ENCODE measurements around the gene KRTAP10-4. TPM values are rescaled to one million over a fixed set of nuclear protein-coding genes. Genes with fewer than 3 reads are reported as not detected.

The KRTAP10-4 gene
- total and polyA plus RNA-seq, 4 donors, result not detected

DNA sequence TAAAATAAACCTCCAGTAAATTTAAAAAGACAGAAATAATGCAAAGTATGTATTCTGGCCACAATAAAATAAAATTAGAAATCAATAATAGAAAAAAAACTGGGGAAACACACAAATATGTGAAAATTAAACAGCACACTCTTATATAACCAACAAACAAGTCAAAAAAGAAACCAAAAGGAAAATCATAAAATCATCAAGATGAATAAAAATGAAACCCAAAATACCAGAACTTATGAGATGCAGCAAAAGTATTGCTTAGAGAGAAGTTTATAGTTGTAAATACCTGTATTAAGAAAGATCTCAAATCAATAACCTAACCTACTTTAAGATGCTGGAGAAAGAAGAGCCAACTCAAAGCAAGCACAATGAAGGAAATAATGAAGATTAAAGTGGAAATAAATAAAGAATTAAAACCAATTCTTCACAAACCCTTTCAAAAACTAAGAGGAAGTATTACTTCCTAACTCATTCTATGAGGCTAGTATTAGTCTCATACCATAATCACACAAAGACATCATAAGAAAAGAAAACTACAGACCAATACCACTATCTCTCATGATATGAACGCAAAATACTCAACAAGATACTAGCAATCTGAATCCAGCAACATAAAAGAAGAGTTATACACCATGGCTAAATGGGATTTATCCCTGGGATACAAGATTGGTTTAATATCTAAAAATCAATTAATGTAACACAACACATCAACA, 8.5 kb upstream of the KRTAP10-4 start:
- DNase-seq (no peak), ATAC-seq (ENCODE audit: low FRiP score) (no peak)
- Histone ChIP-seq H3K27me3 (ENCODE audit: control insufficient read depth in 1 of 2, insufficient read depth in 2 of 2, low read length in 1 of 2) (no peaks in the 10 kb centered on the region), H3K9me3 (ENCODE audit: control insufficient read depth, low read length) (no peaks in the 10 kb centered on the region), H3K4me1 (ENCODE audit: control insufficient read depth in 1 of 2, insufficient read depth in 2 of 2, low read length in 2 of 2) (no peaks in the 10 kb centered on the region), H3K27ac (ENCODE audit: low read depth in 1 of 2, low read length in 2 of 2) (no peak overlapping the region), H3K36me3 (ENCODE audit: control insufficient read depth in 1 of 2, insufficient read depth in 2 of 2, low read length in 1 of 2) (no peaks in the 10 kb centered on the region), H3K4me3 (ENCODE audit: low read length in 2 of 2) (no peak overlapping the region)
- intact Hi-C loops (cut with DNase I), result no loop called here
- 0 to 40% methylated on average over 1 of the region's 1 CpG for WGBS, 2 donors

DNA sequence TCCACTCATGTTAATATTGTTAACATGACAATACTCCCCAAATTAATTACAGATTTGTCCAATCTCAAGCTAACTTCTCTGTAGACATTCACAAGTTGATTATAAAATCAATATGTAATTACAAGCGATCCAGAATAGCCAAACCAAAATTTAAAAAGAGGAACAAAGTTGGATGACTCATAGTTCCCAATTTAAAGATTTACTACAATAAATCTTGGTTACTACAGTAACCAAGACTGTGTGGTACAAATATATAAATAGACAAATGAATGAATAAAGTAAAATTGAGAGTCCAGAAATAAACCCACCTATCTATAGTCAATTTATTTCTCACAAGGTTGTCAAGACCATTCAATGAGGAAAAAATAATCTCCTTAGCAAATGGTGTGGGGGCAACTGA, 7.1 kb upstream of the KRTAP10-4 start:
- Histone ChIP-seq H3K4me1 (ENCODE audit: control insufficient read depth in 1 of 2, insufficient read depth in 2 of 2, low read length in 2 of 2) (no peaks in the 10 kb centered on the region), H3K9me3 (ENCODE audit: control insufficient read depth, low read length) (peaks cover 2% of the 10 kb centered on the region), H3K4me3 (ENCODE audit: low read length in 2 of 2) (no peak overlapping the region), H3K27ac (ENCODE audit: low read depth in 1 of 2, low read length in 2 of 2) (no peak overlapping the region), H3K27me3 (ENCODE audit: control insufficient read depth in 1 of 2, insufficient read depth in 2 of 2, low read length in 1 of 2) (no peaks in the 10 kb centered on the region), H3K36me3 (ENCODE audit: control insufficient read depth in 1 of 2, insufficient read depth in 2 of 2, low read length in 1 of 2) (no peaks in the 10 kb centered on the region)
- no peak for DNase-seq
- no peak for ATAC-seq (ENCODE audit: low FRiP score)
- intact Hi-C loops (cut with DNase I), result no loop called here
- 49 to 56% methylated on average over 1 of the region's 1 CpG for WGBS, 2 donors

DNA sequence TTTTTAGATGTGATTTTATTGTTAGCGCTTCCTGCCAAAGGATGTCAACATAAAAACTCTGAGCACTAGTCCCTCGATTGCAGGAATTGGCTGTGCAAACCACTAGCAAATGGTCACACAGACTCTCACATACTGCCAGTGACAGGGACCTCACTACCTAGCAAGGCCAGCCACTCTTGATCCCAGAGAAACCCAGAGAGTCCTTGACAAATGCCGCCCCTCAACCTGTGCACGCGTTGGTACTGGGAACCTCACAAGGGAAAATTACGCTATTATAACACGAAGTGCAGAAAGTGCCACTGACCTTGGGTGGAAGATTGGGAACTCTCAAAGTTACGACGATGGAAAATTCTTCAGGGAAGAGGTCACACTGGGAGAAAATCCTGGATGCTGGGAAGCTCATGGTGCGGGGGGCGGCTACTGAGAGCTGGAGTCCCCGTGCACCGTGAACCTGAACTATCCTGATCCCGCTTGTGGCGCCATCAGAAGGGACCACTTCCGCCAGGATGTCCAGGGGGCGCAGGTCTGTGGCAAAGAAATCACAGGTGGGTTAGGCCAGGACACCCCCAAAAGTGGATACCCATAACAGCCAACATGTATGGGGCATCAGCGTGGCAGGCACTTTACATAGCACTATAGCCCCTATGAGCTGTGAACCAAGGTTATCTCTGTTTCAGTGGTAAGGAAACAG, 5.9 kb upstream of the KRTAP10-4 start:
- no peak overlapping the region for H3K4me3 ChIP-seq (ENCODE audit: low read length in 2 of 2)
- H3K27me3 ChIP-seq (ENCODE audit: control insufficient read depth in 1 of 2, insufficient read depth in 2 of 2, low read length in 1 of 2), result no peaks in the 10 kb centered on the region
- intact Hi-C loops (cut with DNase I), result no loop called here
- 94 to 95% methylated on average over 18 of the region's 18 CpGs for WGBS, 2 donors
- no peak overlapping the region for H3K27ac ChIP-seq (ENCODE audit: low read depth in 1 of 2, low read length in 2 of 2)
- ATAC-seq (ENCODE audit: low FRiP score) (no peak), DNase-seq (no peak)
- peaks cover 2% of the 10 kb centered on the region for H3K9me3 ChIP-seq (ENCODE audit: control insufficient read depth, low read length)
- H3K36me3 ChIP-seq (ENCODE audit: control insufficient read depth in 1 of 2, insufficient read depth in 2 of 2, low read length in 1 of 2), result no peaks in the 10 kb centered on the region
- no peaks in the 10 kb centered on the region for H3K4me1 ChIP-seq (ENCODE audit: control insufficient read depth in 1 of 2, insufficient read depth in 2 of 2, low read length in 2 of 2)

DNA sequence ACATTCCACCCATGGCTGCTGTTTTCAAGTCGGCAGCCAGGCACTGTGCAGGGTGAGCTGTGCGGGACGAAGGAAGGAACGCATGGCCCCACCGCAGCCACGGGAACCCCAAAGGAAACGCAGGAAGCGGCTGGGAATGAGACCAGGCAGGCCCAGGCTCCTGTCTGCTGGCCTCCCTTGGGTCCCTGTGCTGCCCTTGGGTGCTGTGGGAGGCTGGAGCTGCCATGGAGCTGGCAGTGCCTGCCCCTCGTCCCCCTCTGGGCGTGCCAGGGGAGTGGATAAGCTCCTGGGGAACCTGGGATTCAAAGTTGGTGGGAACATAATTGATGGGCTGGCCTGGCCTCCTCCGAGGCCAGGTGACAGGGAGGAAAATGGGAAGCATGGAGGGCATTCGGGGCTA, 5.3 kb upstream of the KRTAP10-4 start:
- H3K27ac ChIP-seq (ENCODE audit: low read depth in 1 of 2, low read length in 2 of 2), result no peak overlapping the region
- H3K27me3 ChIP-seq (ENCODE audit: control insufficient read depth in 1 of 2, insufficient read depth in 2 of 2, low read length in 1 of 2), result no peaks in the 10 kb centered on the region
- H3K9me3 ChIP-seq (ENCODE audit: control insufficient read depth, low read length), result peaks cover 2% of the 10 kb centered on the region
- DNase-seq (no peak), ATAC-seq (ENCODE audit: low FRiP score) (no peak)
- no peaks in the 10 kb centered on the region for H3K4me1 ChIP-seq (ENCODE audit: control insufficient read depth in 1 of 2, insufficient read depth in 2 of 2, low read length in 2 of 2)
- H3K4me3 ChIP-seq (ENCODE audit: low read length in 2 of 2), result no peak overlapping the region
- WGBS, 2 donors, result 84 to 88% methylated on average over 12 of the region's 12 CpGs
- intact Hi-C loops (cut with DNase I), result no loop called here
- H3K36me3 ChIP-seq (ENCODE audit: control insufficient read depth in 1 of 2, insufficient read depth in 2 of 2, low read length in 1 of 2), result no peaks in the 10 kb centered on the region

DNA sequence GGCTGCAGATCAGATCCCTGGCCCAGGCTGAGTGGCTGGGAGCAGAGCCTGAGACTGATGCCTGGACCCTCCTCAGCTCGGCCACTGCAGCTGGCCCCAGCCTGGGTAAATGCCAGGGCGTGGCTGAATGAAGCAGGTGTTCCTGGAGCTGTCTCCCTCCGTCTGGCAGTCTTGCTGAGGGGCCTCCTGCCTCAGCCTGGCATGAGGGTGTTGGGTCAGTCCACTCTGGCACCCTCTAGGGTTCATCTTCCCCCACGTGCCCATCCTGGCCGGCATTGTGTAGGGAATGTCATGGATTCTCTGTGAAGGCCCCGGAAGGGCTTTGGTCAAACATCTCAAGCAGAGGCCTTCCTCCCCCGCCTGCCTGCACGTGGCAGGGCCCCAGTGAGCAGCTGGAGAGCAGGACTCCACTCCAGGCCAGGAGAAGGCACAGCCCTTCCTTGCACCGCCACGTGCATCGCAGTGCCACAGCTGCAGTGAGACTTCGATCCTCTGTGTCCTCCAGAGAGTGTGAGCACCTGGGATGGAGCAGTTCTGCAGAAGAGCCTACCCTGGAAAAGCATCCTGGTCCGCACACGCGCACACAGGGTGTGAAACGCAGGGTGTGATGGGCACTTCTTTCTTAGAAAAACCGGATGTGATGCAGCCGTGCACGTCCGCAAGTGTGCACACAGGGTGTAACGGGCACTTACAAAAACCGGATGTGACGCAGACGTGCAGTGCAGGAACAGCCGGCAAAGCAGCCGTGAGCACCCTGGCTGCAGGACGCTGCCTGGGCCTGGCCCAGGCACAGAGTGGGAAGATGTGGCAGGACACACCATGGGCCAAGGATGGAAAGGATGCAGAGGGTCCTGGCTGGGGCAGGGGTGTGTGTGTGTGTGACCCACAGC, 4.6 kb upstream of the KRTAP10-4 start:
- ATAC-seq (ENCODE audit: low FRiP score) (no peak), DNase-seq (no peak)
- intact Hi-C loops (cut with DNase I), result no loop called here
- H3K27me3 ChIP-seq (ENCODE audit: control insufficient read depth in 1 of 2, insufficient read depth in 2 of 2, low read length in 1 of 2), result no peaks in the 10 kb centered on the region
- no peak overlapping the region for H3K27ac ChIP-seq (ENCODE audit: low read depth in 1 of 2, low read length in 2 of 2)
- H3K9me3 ChIP-seq (ENCODE audit: control insufficient read depth, low read length), result peaks cover 2% of the 10 kb centered on the region
- WGBS, 2 donors, result 80 to 84% methylated on average over 27 of the region's 27 CpGs
- no peaks in the 10 kb centered on the region for H3K4me1 ChIP-seq (ENCODE audit: control insufficient read depth in 1 of 2, insufficient read depth in 2 of 2, low read length in 2 of 2)
- no peaks in the 10 kb centered on the region for H3K36me3 ChIP-seq (ENCODE audit: control insufficient read depth in 1 of 2, insufficient read depth in 2 of 2, low read length in 1 of 2)
- no peak overlapping the region for H3K4me3 ChIP-seq (ENCODE audit: low read length in 2 of 2)

GRCh38 chr21:44569861-44570517, 3.5 kb upstream of the KRTAP10-4 start:
- DNase-seq, result peak in 1 of 2 donors; percentile 59
- Histone ChIP-seq H3K4me1 (ENCODE audit: control insufficient read depth in 1 of 2, insufficient read depth in 2 of 2, low read length in 2 of 2) (no peaks in the 10 kb centered on the region), H3K9me3 (ENCODE audit: control insufficient read depth, low read length) (peaks cover 2% of the 10 kb centered on the region), H3K4me3 (ENCODE audit: low read length in 2 of 2) (no peak overlapping the region), H3K27me3 (ENCODE audit: control insufficient read depth in 1 of 2, insufficient read depth in 2 of 2, low read length in 1 of 2) (no peaks in the 10 kb centered on the region), H3K27ac (ENCODE audit: low read depth in 1 of 2, low read length in 2 of 2) (no peak overlapping the region), H3K36me3 (ENCODE audit: control insufficient read depth in 1 of 2, insufficient read depth in 2 of 2, low read length in 1 of 2) (no peaks in the 10 kb centered on the region)
- no peak for ATAC-seq (ENCODE audit: low FRiP score)
- intact Hi-C loops (cut with DNase I), result no loop called here
- 88 to 90% methylated on average over 12 of the region's 12 CpGs for WGBS, 2 donors

DNA sequence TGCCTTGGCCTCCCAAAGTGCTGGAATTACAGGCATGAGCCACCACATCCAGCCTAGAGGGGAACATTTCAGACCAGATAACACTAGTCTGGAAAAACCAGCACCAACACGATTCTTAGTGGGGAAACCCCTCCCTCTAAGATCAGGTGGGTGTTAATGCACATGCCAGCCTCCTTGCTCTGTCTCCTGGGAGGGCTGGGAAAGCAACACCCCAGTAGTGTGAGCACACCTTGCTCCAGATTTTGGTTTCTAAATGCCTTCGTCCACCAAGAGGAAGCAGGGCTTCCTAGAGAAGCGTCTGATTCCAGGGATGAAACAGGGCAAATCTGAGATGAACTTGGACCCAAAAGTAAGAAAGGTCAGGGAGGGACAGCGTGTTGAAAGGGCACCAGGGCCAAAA, 2.2 kb upstream of the KRTAP10-4 start:
- Histone ChIP-seq H3K27ac (ENCODE audit: low read depth in 1 of 2, low read length in 2 of 2) (no peak overlapping the region), H3K4me3 (ENCODE audit: low read length in 2 of 2) (no peak overlapping the region), H3K27me3 (ENCODE audit: control insufficient read depth in 1 of 2, insufficient read depth in 2 of 2, low read length in 1 of 2) (no peaks in the 10 kb centered on the region), H3K36me3 (ENCODE audit: control insufficient read depth in 1 of 2, insufficient read depth in 2 of 2, low read length in 1 of 2) (no peaks in the 10 kb centered on the region), H3K9me3 (ENCODE audit: control insufficient read depth, low read length) (peaks cover 2% of the 10 kb centered on the region), H3K4me1 (ENCODE audit: control insufficient read depth in 1 of 2, insufficient read depth in 2 of 2, low read length in 2 of 2) (no peaks in the 10 kb centered on the region)
- DNase-seq, result no peak
- intact Hi-C loops (cut with DNase I), result no loop called here
- WGBS, 2 donors, result 72 to 87% methylated on average over 4 of the region's 4 CpGs
- no peak for ATAC-seq (ENCODE audit: low FRiP score)

Data from aorta (tissue), 5 donors.